Ureter (tissue), 1 donor: Measurements from ENCODE around the gene CTNNA3. TPM values are rescaled to one million over a fixed set of nuclear protein-coding genes. Genes with fewer than 3 reads are reported as not detected.

Experiments used
- DNase-seq: peaks from one replicate; pipeline ENCODE4 v3.0.0-alpha.2; 2020; ENCODE audit warnings: low spot score
- total RNA-seq: library from RNA; stranded (reverse); gene quantifications from one replicate; pipeline ENCODE4 v1.2.4, GENCODE V29; 2023
- donor health status: DM: yes; HTN: yes; CAD: no.

CTNNA3 gene
- total RNA-seq, 1 donor from 2014 or later: 1.1 TPM

GRCh38 chr10:67115972-67116371 lies 580.0 kb downstream of the CTNNA3 start:
- DNase-seq: no peak

- DNase-seq: no peak
These were observed 581.0 kb downstream of the CTNNA3 start for GRCh38 chr10:67114945-67115344.

GRCh38 chr10:67112765-67113164 lies 583.2 kb downstream of the CTNNA3 start:
- DNase-seq: no peak

GRCh38 chr10:67110286-67110685 lies 585.7 kb downstream of the CTNNA3 start:
- no peak for DNase-seq

GRCh38 chr10:67107670-67108069 lies 588.3 kb downstream of the CTNNA3 start:
- DNase-seq: no peak

- no peak for DNase-seq
These were observed 595.0 kb downstream of the CTNNA3 start for GRCh38 chr10:67100951-67101350.

- no peak for DNase-seq
These were observed 597.5 kb downstream of the CTNNA3 start for GRCh38 chr10:67098461-67098860.

- no peak for DNase-seq
These were observed 600.5 kb downstream of the CTNNA3 start for GRCh38 chr10:67095531-67095930.

- DNase-seq: no peak
These were observed 608.0 kb downstream of the CTNNA3 start for GRCh38 chr10:67088036-67088435.

- DNase-seq: no peak
These were observed 608.9 kb downstream of the CTNNA3 start for GRCh38 chr10:67087135-67087425.

GRCh38 chr10:67086327-67087134 lies 609.5 kb downstream of the CTNNA3 start:
- no peak for DNase-seq

GRCh38 chr10:67079126-67079525 lies 616.9 kb downstream of the CTNNA3 start:
- DNase-seq: no peak

GRCh38 chr10:67077376-67077775 lies 618.6 kb downstream of the CTNNA3 start:
- DNase-seq: no peak

- DNase-seq: no peak
These were observed 619.9 kb downstream of the CTNNA3 start for GRCh38 chr10:67076144-67076543.

GRCh38 chr10:67075491-67075971 lies 620.5 kb downstream of the CTNNA3 start:
- no peak for DNase-seq

GRCh38 chr10:67072654-67073053 lies 623.3 kb downstream of the CTNNA3 start:
- no peak for DNase-seq

- DNase-seq: no peak
These were observed 645.6 kb downstream of the CTNNA3 start for GRCh38 chr10:67050415-67050814.

- no peak for DNase-seq
These were observed 646.0 kb downstream of the CTNNA3 start for GRCh38 chr10:67049988-67050387.

GRCh38 chr10:67046507-67046906 lies 649.5 kb downstream of the CTNNA3 start:
- DNase-seq: no peak

GRCh38 chr10:67045404-67045803 lies 650.6 kb downstream of the CTNNA3 start:
- no peak for DNase-seq

GRCh38 chr10:67043041-67043440 lies 653.0 kb downstream of the CTNNA3 start:
- DNase-seq: no peak

- no peak for DNase-seq
These were observed 659.2 kb downstream of the CTNNA3 start for GRCh38 chr10:67036808-67037207.

- DNase-seq: no peak
These were observed 662.1 kb downstream of the CTNNA3 start for GRCh38 chr10:67033878-67034277.

GRCh38 chr10:67022099-67022498 lies 673.9 kb downstream of the CTNNA3 start:
- DNase-seq: no peak
